Measurements from ENCODE around the gene DLG4.

DLG4 gene

DNA sequence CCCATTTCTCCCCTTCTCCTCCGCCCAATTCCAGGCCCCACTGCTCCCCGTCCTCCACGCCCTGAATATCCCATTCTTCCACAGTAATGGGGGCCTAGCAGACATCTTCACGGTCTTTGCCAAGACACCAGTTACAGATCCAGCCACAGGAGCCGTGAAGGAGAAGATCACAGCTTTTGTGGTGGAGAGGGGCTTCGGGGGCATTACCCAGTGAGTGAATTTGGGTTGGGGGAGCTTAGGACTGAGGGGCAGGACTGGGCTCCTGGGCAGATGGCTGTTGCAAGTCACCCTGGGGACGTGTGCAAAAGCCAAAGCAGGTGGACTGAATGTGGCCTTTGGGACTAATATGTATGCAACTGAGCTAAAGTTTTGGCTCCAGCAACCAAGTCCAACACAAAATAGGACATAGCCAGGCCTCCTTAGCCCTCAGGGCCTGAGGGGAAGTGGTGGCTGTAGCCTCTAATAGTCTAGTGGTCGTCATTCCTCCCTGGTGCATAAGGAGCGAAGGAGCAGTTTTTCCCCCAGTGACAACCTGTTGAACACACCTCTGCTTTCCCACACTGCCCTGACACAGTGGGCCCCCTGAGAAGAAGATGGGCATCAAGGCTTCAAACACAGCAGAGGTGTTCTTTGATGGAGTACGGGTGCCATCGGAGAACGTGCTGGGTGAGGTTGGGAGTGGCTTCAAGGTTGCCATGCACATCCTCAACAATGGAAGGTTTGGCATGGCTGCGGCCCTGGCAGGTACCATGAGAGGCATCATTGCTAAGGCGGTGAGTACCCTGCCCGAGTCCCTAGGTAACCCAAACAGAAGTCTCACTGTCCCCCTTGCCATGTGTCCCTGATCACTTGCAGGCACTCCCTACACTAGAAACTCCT lies 2.7 kb upstream of the DLG4 start:
- H3K4me3 ChIP-seq (ENCODE audit: low read depth, low read length), result no peak overlapping the region
- TF ChIP-seq, protein P1, sequence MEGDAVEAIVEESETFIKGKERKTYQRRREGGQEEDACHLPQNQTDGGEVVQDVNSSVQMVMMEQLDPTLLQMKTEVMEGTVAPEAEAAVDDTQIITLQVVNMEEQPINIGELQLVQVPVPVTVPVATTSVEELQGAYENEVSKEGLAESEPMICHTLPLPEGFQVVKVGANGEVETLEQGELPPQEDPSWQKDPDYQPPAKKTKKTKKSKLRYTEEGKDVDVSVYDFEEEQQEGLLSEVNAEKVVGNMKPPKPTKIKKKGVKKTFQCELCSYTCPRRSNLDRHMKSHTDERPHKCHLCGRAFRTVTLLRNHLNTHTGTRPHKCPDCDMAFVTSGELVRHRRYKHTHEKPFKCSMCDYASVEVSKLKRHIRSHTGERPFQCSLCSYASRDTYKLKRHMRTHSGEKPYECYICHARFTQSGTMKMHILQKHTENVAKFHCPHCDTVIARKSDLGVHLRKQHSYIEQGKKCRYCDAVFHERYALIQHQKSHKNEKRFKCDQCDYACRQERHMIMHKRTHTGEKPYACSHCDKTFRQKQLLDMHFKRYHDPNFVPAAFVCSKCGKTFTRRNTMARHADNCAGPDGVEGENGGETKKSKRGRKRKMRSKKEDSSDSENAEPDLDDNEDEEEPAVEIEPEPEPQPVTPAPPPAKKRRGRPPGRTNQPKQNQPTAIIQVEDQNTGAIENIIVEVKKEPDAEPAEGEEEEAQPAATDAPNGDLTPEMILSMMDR (IDR thresholded peaks at IDR 0.05; ENCODE audit: borderline replicate concordance, insufficient read depth, low read depth, low read length), result no peak

DNA sequence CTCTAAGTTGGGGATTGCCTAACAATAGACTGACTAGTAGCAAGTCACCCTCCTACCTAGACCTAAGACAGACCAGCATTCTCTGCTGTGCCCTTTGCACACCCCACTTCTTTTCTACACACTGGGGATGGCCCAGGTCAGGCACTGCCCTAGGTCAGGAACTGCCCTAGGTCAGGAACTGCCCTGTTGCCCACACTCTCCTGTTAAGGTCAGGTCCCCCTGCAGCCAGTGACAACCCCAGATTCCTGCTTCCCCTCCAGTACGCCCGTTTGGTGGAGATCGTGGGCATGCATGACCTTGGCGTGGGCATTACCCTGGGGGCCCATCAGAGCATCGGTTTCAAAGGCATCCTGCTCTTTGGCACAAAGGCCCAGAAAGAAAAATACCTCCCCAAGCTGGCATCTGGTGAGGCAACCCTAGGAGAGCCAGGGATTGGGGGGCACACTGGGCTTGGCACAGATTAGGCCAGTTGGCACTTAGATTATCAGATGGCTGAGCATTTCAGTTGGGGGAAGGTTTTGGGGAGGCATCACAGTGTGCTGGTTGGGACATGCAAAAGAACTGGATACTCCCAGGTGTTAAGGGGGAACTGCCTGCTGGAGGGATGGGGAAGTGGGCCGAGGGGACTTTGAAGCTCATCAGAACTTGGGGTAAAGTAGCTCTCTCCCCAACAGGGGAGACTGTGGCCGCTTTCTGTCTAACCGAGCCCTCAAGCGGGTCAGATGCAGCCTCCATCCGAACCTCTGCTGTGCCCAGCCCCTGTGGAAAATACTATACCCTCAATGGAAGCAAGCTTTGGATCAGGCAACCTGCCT lies 1.8 kb upstream of the DLG4 start:
- TF ChIP-seq, protein P1 (IDR thresholded peaks at IDR 0.05; ENCODE audit: borderline replicate concordance, insufficient read depth, low read depth, low read length), result no peak
- no peak overlapping the region for H3K4me3 ChIP-seq (ENCODE audit: low read depth, low read length)

DNA sequence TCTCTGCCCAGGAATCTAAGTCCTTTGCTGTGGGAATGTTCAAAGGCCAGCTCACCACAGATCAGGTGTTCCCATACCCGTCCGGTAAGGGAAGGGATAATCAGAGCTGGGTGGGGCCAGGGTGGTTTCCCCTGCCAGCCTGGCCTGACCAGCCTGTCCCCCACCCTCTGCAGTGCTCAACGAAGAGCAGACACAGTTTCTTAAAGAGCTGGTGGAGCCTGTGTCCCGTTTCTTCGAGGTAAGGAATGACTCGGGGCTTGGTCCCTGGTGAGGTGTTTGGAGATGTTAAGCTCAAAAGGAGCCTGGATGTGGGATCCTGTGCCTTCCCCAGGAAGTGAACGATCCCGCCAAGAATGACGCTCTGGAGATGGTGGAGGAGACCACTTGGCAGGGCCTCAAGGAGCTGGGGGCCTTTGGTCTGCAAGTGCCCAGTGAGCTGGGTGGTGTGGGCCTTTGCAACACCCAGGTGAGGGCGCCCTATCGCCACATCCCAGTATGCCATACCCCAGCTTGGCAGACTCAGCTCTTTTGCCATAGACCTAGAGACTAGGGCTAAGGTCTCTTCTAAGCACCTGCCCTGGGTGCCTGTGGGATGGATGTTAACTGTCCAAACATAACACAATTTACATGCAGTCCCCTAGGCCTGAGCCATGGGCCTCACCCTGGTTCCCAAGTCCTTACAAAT lies 1.1 kb upstream of the DLG4 start:
- TF ChIP-seq, protein P1 (IDR thresholded peaks at IDR 0.05; ENCODE audit: borderline replicate concordance, insufficient read depth, low read depth, low read length), result peak; percentile 60
- H3K4me3 ChIP-seq (ENCODE audit: low read depth, low read length), result peak overlapping the region; percentile 90

DNA sequence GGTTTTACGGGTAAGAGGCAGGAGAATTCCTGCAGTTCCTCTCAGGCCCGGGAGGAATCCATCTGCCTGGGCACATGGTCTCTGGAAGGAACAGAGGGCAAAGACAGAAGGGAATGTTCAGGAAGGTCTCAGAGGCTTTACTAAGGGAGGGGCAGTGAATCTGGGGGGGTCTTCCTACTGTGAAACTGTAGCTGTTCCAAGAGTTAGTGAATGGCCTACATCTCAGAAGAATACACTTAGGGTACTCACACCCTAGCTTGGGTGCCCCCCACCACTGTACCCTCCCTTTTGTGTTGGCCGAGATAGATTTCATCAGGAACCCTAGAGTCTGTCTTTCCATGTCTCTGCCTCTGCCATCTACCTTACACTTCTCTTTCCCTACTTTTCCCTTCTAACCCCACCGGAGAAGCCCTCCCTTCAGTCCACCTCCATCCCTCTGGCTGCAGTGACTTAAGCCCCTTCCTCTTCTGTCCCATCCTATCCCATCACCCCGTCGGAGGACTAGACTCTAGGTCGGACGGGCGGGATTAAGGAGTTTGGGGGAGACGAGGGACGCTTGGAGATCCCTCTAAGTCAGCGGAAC lies 316 bp downstream of the DLG4 start:
- TF ChIP-seq, protein P1 (IDR thresholded peaks at IDR 0.05; ENCODE audit: borderline replicate concordance, insufficient read depth, low read depth, low read length), result no peak
- peak overlapping the region; percentile 90 for H3K4me3 ChIP-seq (ENCODE audit: low read depth, low read length)

DNA sequence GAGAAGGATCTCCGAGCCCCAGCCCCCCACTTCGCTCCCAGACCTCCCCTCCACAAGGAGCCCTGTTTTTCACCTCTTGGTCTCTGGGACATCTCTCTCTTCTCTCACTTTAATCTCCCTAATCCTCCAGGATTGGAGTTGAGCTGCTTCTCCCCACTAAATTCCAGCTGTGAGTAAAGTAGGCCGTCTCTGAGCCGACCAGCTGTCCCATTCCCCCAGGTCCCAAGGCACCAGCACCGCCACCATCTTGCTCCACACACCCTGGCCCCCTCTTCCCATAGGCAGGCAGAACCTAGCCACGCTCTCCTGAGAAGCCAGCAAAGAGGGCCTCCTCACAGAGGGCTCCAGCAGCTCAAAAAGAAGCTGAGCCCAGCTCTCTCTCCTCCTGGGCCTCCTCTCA lies 878 bp downstream of the DLG4 start:
- TF ChIP-seq, protein P1 (IDR thresholded peaks at IDR 0.05; ENCODE audit: borderline replicate concordance, insufficient read depth, low read depth, low read length), result no peak
- H3K4me3 ChIP-seq (ENCODE audit: low read depth, low read length), result no peak overlapping the region

DNA sequence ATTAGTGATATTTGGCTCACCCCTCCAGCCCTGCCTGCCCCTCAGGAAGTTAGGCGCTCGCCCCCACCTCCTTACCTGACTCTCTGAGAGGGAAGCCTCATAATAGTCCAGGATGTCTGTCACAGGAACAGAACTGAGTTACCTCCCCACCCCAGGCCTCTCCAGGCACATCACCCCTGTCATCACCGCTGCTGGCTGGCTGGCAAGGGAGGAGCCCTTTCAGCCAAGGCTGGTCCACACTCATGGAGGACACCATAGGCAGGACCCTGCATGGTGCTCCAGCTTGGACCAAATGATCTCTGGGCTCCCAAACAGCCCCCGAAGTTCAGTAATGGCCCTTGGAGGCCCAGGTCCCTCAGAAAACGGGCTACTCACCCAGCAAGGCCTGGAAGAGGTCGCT lies 1.5 kb downstream of the DLG4 start:
- no peak overlapping the region for H3K4me3 ChIP-seq (ENCODE audit: low read depth, low read length)
- TF ChIP-seq, protein P1 (IDR thresholded peaks at IDR 0.05; ENCODE audit: borderline replicate concordance, insufficient read depth, low read depth, low read length), result no peak

Data from GM12875 (cell line).